Measurements from ENCODE around the gene WT1. TPM values are rescaled to one million over a fixed set of nuclear protein-coding genes. Genes with fewer than 3 reads are reported as not detected.

WT1 gene
- total RNA-seq, 4 donors from 2014 or later = not detected

GRCh38 chr11:32388871-32389770, 46.2 kb downstream of the WT1 start:
- no peak for TF ChIP-seq POLR2A (IDR thresholded peaks at IDR 0.05)
- Histone ChIP-seq H3K4me3 (no peak overlapping the region), H3K27ac (no peak overlapping the region), H3K36me3 (no peaks in the 10 kb centered on the region), H3K9me3 (no peaks in the 10 kb centered on the region), H3K27me3 (peaks cover 0 to 2% (median 0%) of the 10 kb centered on the region in 3 donors), H3K4me1 (no peaks in the 10 kb centered on the region)
- in situ Hi-C loops (cut with MboI; ENCODE audit: low sequenced_read_pairs in 4 of 4) = no loop called here
- DNase-seq (no peak), ATAC-seq (no peak)
- intact Hi-C loops (cut with DNase I; ENCODE audit: low total_unique reads) = no loop called here

- in situ Hi-C loops (cut with MboI; ENCODE audit: low sequenced_read_pairs in 4 of 4) (no loop called here), intact Hi-C loops (cut with DNase I; ENCODE audit: low total_unique reads) (no loop called here)
- Histone ChIP-seq H3K27ac (no peak overlapping the region), H3K36me3 (no peaks in the 10 kb centered on the region), H3K4me1 (no peaks in the 10 kb centered on the region), H3K4me3 (no peak overlapping the region), H3K9me3 (no peaks in the 10 kb centered on the region), H3K27me3 (peaks cover 0 to 2% (median 0%) of the 10 kb centered on the region in 3 donors)
- TF ChIP-seq CTCF (IDR thresholded peaks at IDR 0.05 in 4 of 5, conservative IDR thresholded peaks at IDR 0.05 in 1 of 5) (no peak), POLR2A (IDR thresholded peaks at IDR 0.05) (no peak)
- no peak for ATAC-seq
- DNase-seq = no peak
Observed at GRCh38 chr11:32388365-32388764, 47.0 kb downstream of the WT1 start.

GRCh38 chr11:32387411-32387810, 47.9 kb downstream of the WT1 start:
- Histone ChIP-seq H3K36me3 (no peaks in the 10 kb centered on the region), H3K9me3 (no peaks in the 10 kb centered on the region), H3K4me3 (no peak overlapping the region), H3K4me1 (no peaks in the 10 kb centered on the region), H3K27me3 (peaks cover 0 to 2% (median 0%) of the 10 kb centered on the region in 3 donors), H3K27ac (no peak overlapping the region)
- ATAC-seq (no peak), DNase-seq (no peak)
- in situ Hi-C loops (cut with MboI; ENCODE audit: low sequenced_read_pairs in 4 of 4) (no loop called here), intact Hi-C loops (cut with DNase I; ENCODE audit: low total_unique reads) (no loop called here)
- no peak for TF ChIP-seq CTCF (IDR thresholded peaks at IDR 0.05 in 4 of 5, conservative IDR thresholded peaks at IDR 0.05 in 1 of 5)
- no peak for TF ChIP-seq POLR2A (IDR thresholded peaks at IDR 0.05)

- Histone ChIP-seq H3K27ac (no peak overlapping the region), H3K4me1 (no peaks in the 10 kb centered on the region), H3K36me3 (no peaks in the 10 kb centered on the region), H3K27me3 (peaks cover 0 to 2% (median 0%) of the 10 kb centered on the region in 3 donors), H3K4me3 (no peak overlapping the region), H3K9me3 (no peaks in the 10 kb centered on the region)
- DNase-seq = no peak
- intact Hi-C loops (cut with DNase I; ENCODE audit: low total_unique reads) = no loop called here
- no peak for ATAC-seq
- TF ChIP-seq POLR2A (IDR thresholded peaks at IDR 0.05) (no peak), CTCF (IDR thresholded peaks at IDR 0.05 in 4 of 5, conservative IDR thresholded peaks at IDR 0.05 in 1 of 5) (no peak)
- in situ Hi-C loops (cut with MboI; ENCODE audit: low sequenced_read_pairs in 4 of 4) = no loop called here
Observed at GRCh38 chr11:32386770-32387377, 48.5 kb downstream of the WT1 start.

- in situ Hi-C loops (cut with MboI; ENCODE audit: low sequenced_read_pairs in 4 of 4) (no loop called here), intact Hi-C loops (cut with DNase I; ENCODE audit: low total_unique reads) (no loop called here)
- H3K4me3 ChIP-seq = no peak overlapping the region
- DNase-seq (no peak), ATAC-seq (no peak)
- H3K4me1 ChIP-seq = no peaks in the 10 kb centered on the region
- H3K27ac ChIP-seq = no peak overlapping the region
- TF ChIP-seq POLR2A (IDR thresholded peaks at IDR 0.05) (no peak), CTCF (IDR thresholded peaks at IDR 0.05 in 4 of 5, conservative IDR thresholded peaks at IDR 0.05 in 1 of 5) (no peak)
- no peaks in the 10 kb centered on the region for H3K9me3 ChIP-seq
- no peaks in the 10 kb centered on the region for H3K36me3 ChIP-seq
- H3K27me3 ChIP-seq = peaks cover 0 to 2% (median 0%) of the 10 kb centered on the region in 3 donors
Observed at GRCh38 chr11:32385998-32386397, 49.3 kb downstream of the WT1 start.

All from gastrocnemius medialis (tissue), 4 donors.